DOHH2 (cell line): Measurements from ENCODE around the gene GSTM4.
A peak's percentile ranks its signal among the peaks of the same experiment; 100 is the strongest.

Experiments used
- EZH2phosphoT487 ChIP-seq: fragments of 200-600 bp; sonication (generic); IDR thresholded peaks from 2 replicates; pipeline ENCODE4 v1.6.1; 2017; ENCODE audit warnings: borderline replicate concordance, mild to moderate bottlenecking, antibody characterized with exemption, low read length, moderate library complexity, mixed read lengths
- TF ChIP-seq, protein P1 (sequence below): fragments of 200-600 bp; sonication (generic); IDR thresholded peaks from one replicate; pipeline ENCODE4 v1.5.1; 2014; ENCODE audit warnings: antibody characterized with exemption, mild to moderate bottlenecking, low read depth, low read length; ENCODE audit not compliant: poor library complexity, severe bottlenecking

DNA sequence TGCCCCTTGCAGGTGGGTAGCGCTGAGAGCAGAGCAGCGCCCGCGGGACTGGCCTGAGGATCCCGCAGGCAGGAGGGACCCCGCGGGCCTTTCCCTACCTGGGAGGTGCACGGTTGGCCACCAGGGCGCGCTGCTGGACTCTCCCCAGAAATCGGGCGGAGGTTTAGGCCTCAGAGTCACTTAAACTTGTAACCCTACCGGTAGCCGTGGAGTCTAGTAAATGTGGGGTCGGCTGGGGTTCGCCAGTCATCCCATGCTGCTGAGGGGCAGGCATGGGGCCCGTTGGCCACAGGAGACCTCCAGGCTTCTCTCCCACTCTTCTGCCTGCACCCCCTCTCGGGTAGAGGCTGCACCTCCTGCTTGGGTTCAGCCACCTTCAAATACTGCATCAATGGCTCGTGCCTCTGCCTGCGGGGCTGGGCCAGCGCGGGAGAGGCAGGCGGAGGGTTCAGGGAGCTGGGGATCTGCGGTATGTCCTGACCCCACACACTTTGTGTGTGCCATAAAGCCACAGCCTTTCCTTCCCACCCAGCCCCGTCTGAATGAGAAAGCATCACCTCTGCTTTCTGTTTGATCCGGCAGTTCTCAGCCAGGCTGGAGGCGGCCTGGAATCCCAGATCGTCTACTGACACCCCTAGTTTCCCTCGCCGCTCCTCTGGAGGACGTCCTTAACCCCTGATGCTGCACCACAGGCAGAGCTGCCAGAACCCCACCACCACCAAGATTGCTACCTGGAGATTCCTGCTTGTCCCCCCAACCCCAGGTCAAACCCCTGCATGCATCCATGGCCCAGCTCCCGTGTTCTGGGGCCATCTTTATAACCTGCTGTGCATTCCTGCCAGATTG lies 12.3 kb upstream of the GSTM4 start:
- TF ChIP-seq, protein P1, sequence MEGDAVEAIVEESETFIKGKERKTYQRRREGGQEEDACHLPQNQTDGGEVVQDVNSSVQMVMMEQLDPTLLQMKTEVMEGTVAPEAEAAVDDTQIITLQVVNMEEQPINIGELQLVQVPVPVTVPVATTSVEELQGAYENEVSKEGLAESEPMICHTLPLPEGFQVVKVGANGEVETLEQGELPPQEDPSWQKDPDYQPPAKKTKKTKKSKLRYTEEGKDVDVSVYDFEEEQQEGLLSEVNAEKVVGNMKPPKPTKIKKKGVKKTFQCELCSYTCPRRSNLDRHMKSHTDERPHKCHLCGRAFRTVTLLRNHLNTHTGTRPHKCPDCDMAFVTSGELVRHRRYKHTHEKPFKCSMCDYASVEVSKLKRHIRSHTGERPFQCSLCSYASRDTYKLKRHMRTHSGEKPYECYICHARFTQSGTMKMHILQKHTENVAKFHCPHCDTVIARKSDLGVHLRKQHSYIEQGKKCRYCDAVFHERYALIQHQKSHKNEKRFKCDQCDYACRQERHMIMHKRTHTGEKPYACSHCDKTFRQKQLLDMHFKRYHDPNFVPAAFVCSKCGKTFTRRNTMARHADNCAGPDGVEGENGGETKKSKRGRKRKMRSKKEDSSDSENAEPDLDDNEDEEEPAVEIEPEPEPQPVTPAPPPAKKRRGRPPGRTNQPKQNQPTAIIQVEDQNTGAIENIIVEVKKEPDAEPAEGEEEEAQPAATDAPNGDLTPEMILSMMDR, result peak; percentile 91
- TF ChIP-seq EZH2phosphoT487, result no peak
